HG03159 (cell line): ENCODE data around the gene ZNF532.
"Not testable (repeated sequence)": the region's sequence is repeated elsewhere in the genome, so short reads cannot be mapped to it uniquely, and the experiment has no call there.

ENCODE experiments used
- ATAC-seq: cut with Tn5 transposase; IDR thresholded peaks from one replicate; pipeline ENCODE4 v1.9.1; 2021; ENCODE audit warnings: mild to moderate bottlenecking, moderate library complexity; ENCODE audit not compliant: unreplicated experiment

ZNF532 gene

GRCh38 chr18:58847383-58848071 is 17.1 kb upstream of the ZNF532 start:
- no peak for ATAC-seq

DNA sequence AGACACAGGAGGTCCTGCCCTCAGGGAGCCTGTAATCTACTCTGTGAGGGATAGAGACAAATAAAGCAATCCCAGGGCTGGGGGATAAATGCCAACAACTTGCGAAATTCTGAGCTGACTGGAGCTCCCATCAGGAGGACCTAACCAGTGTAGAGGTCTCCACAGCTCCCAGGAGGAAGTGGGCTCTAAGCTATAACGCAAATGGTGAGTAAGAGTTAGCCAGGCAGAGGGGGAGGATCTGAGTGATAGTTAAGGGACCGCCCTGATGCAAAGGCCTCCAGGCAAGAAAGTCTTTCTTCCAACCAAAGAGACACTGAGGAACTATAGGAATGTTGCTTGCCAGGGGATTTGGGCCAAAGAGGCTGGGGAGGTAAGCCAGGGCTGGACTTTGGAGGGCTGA is 16.0 kb upstream of the ZNF532 start:
- ATAC-seq = no peak

- no peak for ATAC-seq
Measured at GRCh38 chr18:58850786-58851469, 13.7 kb upstream of the ZNF532 start.

- ATAC-seq = no peak
Measured at GRCh38 chr18:58851856-58852255, 12.8 kb upstream of the ZNF532 start.

GRCh38 chr18:58852629-58853028 is 12.0 kb upstream of the ZNF532 start:
- ATAC-seq = no peak

DNA sequence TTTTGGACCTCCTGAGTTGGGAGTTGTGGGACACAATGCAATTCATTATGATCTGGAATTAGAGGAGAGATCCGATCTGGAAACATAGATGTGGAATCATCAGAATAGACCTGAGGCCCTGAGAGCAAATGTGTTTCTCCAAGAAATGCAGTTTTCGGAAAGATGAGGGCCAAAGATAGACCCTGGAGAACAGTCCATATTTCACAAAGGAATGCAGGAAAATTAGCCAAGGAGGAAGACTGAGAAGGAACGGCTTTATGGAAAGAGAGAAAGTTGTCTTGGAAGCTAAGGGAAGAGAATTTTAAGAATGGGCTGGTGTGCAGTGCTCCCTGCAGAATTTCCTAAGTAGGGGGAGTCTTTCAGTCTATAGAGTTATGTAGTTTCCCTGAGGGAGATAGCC is 11.1 kb upstream of the ZNF532 start:
- no peak for ATAC-seq

DNA sequence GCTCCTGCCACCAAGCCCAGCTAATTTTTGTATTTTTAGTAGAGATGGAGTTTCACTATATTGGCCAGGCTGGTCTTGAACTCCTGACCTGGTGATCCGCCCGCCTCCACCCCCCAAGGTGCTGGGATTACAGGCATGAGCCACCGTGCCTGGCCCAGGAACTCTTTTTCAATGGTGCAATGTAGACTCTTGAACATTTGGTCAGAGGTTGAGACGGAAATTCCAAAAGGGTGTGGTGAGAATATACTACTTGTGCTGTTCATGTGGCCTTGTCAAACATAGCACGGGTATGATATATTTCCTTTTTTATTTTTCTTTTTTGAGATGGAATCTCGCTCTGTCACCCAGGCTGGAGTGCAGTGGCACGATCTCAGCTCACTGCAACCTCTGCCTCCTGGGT is 9.2 kb upstream of the ZNF532 start:
- not testable (repeated sequence) for ATAC-seq

GRCh38 chr18:58856881-58857280 is 7.8 kb upstream of the ZNF532 start:
- no peak for ATAC-seq

GRCh38 chr18:58858591-58859468 is 5.8 kb upstream of the ZNF532 start:
- no peak for ATAC-seq

DNA sequence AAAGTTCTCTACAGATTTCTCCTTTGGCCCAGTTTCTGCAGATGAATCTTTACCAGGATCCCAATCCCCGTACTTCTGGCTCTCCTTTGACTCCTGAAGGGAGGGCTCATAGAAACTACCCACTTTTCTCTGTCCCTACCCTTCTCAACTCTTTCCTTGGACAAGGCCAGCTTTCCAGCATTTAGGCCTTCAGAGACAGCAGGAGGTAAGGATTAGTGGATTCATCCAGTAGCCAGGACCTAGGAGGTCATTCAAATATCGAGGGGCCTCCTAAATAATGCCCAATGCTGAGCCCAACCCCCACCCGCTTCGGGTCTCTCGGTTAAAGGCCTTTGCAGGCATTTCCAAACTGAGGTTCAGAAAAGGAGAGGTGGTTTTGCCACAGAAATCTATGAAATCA is 4.8 kb upstream of the ZNF532 start:
- ATAC-seq = no peak

DNA sequence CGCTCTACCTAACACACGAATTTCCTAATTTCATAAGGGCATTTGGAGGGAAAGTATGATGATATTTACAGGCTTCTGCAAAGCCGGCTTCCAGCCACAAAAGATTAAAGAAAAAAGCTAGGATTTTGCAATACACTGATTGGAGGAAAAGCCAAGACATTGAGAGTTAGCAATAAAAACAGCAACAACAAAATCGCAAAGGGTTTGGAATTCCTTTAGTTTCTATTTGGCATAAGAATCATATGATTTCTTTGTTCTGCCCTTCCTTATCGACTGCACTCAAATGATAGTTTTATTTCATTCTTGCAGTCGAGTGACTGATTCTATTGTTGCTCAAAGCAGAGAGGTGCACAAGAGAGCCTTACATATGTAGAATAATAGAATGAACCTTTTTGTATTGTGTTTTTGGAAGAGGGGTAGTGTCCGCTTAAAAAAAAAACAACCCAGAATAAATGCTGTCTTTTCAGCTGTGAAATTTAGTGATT is 3.9 kb upstream of the ZNF532 start:
- ATAC-seq = no peak

- no peak for ATAC-seq
Measured at GRCh38 chr18:58861353-58861752, 3.3 kb upstream of the ZNF532 start.

DNA sequence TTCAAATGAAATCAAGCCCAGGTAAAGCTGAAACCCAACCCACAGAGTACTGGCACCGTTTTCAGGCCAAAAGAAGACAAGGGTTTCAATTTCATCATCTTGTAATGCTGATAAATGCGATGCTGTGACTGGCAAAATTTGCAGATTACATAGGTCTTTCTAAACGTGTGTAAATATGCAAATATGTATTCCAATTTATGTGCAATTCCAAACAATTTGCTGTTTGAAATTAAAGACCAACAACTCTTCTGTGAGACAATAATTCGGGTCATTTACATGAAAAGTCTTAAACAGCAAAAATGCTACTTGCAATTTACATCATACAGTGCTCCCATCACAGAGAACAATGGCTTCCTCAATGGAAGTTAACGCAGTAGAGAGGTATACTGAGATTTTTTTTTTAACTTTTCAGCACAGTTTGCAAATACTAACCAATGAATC is 2.8 kb upstream of the ZNF532 start:
- ATAC-seq = no peak

GRCh38 chr18:58862356-58862755 is 2.3 kb upstream of the ZNF532 start:
- no peak for ATAC-seq

DNA sequence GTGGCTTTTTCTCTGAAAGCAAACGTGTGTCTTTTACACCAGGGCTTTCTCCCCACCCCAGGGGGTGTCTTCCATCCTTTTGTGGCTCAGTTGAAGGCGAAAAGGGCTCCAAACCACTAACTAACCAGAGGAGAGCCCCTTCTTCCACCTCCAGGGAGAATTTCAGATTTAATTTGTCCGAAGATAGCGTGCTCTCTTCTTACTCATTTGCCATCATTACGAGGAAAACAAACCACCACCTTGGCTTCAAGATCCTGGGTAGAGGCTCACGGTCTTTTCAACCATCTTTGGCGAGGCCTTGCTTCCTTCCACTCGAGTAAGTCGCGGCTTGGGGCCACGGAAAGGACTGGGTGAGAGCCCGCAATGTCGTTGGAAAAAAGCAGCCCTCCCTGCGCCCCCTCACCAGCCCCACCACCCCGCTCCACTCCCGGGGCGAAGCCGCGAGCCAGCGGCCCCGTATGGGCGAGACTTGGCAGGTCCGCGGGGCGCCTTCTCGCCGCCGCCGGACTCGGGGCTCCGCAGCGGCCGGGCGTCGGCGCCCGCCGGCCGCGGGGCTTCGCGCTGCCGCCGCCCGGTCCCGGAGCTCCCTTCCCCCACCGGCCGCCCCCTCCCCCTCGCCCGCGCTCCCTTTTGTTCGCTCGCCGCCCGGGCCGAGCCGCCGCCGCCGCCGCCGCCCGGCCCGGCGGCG is 1.7 kb upstream of the ZNF532 start:
- ATAC-seq = peak; percentile 41

DNA sequence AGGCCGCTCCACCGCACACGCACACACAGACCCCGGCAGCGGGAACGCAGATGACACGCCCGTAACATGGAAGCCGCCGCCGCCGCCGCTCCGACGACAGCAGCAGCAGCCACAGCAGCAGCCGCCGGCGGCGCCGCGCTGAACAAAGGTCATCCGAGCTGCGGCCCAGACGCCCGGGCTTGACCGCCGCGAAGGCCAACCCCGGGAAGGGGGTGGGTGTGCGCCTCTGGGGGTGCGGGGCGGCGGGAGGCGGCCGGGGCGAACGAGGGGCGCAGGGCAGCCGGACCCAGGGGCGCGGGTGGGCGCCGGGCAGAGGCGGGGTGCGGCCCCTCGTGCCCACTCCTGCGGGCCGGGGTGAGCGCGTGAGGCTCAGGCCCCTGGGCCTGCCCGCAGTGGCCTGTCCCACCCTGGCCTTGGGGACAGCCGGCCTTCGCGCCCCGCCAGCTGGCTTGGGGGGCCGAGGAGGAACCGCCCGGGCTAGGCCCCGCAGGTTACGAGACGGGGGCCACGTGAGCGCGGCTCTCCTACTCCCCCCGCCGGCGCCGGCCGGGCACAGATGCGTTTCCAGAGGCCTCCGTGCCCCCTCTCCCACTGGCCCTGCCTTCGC is 1.0 kb upstream of the ZNF532 start:
- peak; percentile 43 for ATAC-seq

DNA sequence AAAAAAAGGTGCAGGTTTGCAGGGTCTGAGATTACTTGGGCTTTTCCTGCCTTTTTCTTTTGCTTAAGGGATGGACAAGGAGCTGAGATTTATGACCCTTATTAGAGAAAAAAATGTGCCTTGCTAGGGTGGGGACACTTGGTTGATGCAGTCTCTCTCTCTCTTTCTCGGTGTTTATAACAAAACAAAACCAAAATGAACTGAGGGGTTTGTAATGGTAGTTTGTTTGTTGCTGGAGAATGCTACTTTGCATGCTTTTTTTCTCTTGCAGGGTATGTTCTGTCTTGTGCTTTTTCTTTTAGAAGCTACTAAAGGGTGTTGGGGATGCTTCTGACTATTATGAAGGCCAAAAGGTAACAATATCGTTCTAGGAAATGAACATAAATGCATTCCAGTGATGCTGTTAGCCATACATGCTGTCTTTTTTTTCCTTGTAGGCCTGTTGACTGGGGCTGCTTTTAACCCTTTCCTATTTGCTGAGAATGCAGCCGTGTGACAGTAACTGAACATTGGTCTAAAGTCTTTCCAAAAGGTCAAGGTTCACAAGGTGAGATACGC is 435 bp downstream of the ZNF532 start:
- ATAC-seq = no peak

DNA sequence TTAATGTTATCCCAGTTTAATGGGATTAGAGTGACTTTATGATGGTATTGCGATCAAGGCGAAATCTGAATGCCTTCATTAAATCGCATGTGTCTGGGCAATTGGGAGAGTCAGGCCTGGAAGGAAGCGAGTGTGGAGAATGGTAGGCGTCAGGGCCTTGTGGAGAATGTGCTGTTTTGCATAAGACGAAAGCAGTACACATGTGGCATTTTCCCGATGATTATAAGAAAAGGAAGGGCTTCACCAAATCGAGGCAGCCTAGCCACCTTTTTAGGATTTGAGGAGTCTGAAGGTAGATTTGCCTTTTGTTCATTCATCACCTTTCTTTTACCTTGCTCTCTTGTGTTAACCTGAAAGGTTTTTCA is 1.0 kb downstream of the ZNF532 start:
- no peak for ATAC-seq

DNA sequence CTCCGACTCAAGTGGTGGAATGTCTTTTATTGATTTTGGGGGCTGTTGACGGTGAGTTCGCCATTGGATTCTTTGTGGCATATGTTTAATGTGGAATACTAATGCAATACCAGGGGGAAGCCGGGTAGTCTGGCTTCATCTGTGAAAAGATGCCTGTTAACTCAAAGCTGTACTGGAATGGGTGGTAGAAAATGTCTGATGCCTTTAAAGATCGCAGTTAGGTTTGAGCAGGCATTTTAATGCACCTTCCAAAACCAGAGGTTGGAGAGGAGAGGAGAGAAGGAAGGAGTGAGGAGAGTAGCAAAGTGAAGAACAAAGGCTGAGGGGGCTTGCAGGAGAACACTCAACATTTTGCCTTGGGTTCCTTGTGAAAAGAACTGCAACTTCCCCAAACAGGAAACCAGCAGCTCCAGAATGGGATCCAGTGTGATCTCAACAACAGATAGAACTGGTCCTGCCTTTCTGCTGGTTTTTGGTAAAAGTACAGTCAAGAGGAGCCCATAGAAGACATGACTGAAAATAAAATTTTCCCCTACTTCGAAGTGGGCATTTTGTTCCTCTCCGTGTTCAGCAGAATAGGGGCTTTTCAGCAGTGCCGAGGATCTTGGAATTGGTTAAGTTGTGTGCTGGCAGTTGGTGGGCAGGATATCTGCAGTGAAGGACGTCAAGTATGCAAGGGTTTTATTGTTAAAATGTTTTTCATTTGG is 1.5 kb downstream of the ZNF532 start:
- ATAC-seq = no peak

DNA sequence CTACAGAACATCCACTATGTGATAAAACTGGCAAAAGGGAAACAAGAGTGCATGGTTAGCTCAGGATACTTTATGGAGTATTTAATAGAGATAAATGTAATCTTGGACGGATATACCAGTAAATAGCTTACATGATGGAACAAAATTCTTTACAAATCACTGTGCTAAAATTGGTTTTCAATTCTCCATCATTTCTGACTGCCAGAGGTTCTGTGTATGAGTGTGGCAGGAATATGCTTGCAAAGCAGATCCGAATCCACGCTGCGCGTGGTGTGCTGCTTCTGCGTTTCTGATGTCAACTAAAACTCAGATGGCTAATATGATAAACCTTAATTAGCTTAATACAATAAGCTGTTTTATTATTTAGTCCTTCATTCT is 2.1 kb downstream of the ZNF532 start:
- ATAC-seq = no peak
